GM03348 (cell line): ENCODE measurements around the gene GBGT1.
"Not testable (repeated sequence)": the region's sequence is repeated elsewhere in the genome, so short reads cannot be mapped to it uniquely, and the experiment has no call there.

Experiments
- DNase-seq: peaks from one replicate; pipeline ENCODE4 v3.0.0; 2012; ENCODE audit warnings: low spot score

The GBGT1 gene

GRCh38 chr9:133195029-133195428 is 31.3 kb upstream of the GBGT1 start:
- DNase-seq = no peak

GRCh38 chr9:133194597-133194996 is 30.9 kb upstream of the GBGT1 start:
- DNase-seq = no peak

- no peak for DNase-seq
These were observed 28.3 kb upstream of the GBGT1 start for GRCh38 chr9:133191989-133192388.

GRCh38 chr9:133189826-133190225 is 26.1 kb upstream of the GBGT1 start:
- no peak for DNase-seq

GRCh38 chr9:133188843-133189180 is 25.1 kb upstream of the GBGT1 start:
- no peak for DNase-seq

- peak; percentile 28 for DNase-seq
These were observed 24.5 kb upstream of the GBGT1 start for GRCh38 chr9:133188006-133188842.

GRCh38 chr9:133187561-133188005 is 23.9 kb upstream of the GBGT1 start:
- DNase-seq = no peak

- DNase-seq = no peak
These were observed 23.0 kb upstream of the GBGT1 start for GRCh38 chr9:133186736-133187135.

- DNase-seq = peak; percentile 82
These were observed 21.3 kb upstream of the GBGT1 start for GRCh38 chr9:133184971-133185370.

GRCh38 chr9:133182151-133182550 is 18.4 kb upstream of the GBGT1 start:
- DNase-seq = no peak

- DNase-seq = no peak
These were observed 17.8 kb upstream of the GBGT1 start for GRCh38 chr9:133181561-133181960.

- DNase-seq = no peak
These were observed 17.2 kb upstream of the GBGT1 start for GRCh38 chr9:133180953-133181352.

- DNase-seq = no peak
These were observed 9.3 kb upstream of the GBGT1 start for GRCh38 chr9:133173056-133173455.

GRCh38 chr9:133171161-133171961 is 7.6 kb upstream of the GBGT1 start:
- no peak for DNase-seq

- no peak for DNase-seq
These were observed 7.0 kb upstream of the GBGT1 start for GRCh38 chr9:133170716-133171115.

- DNase-seq = not testable (repeated sequence)
These were observed 6.0 kb upstream of the GBGT1 start for GRCh38 chr9:133169687-133170086.

- DNase-seq = no peak
These were observed 5.4 kb upstream of the GBGT1 start for GRCh38 chr9:133169102-133169501.

GRCh38 chr9:133168432-133168831 is 4.7 kb upstream of the GBGT1 start:
- DNase-seq = no peak

- DNase-seq = no peak
These were observed 4.1 kb upstream of the GBGT1 start for GRCh38 chr9:133167769-133168168.

GRCh38 chr9:133167096-133167730 is 3.5 kb upstream of the GBGT1 start:
- no peak for DNase-seq

- DNase-seq = no peak
These were observed 2.7 kb upstream of the GBGT1 start for GRCh38 chr9:133166392-133166791.

GRCh38 chr9:133165452-133165730 is 1.7 kb upstream of the GBGT1 start:
- no peak for DNase-seq

- no peak for DNase-seq
These were observed 477 bp upstream of the GBGT1 start for GRCh38 chr9:133164191-133164590.
